GM21576 (cell line): ENCODE results near the gene GRM1.

ENCODE experiments used
- ATAC-seq: cut with Tn5 transposase; IDR thresholded peaks from one replicate; pipeline ENCODE4 v1.9.1; 2021; ENCODE audit warnings: mild to moderate bottlenecking, moderate library complexity; ENCODE audit not compliant: unreplicated experiment

Gene GRM1

GRCh38 chr6:146310628-146311027 is 281.8 kb downstream of the GRM1 start:
- ATAC-seq = no peak

GRCh38 chr6:146311079-146311478 is 282.2 kb downstream of the GRM1 start:
- no peak for ATAC-seq

GRCh38 chr6:146312608-146313007 is 283.7 kb downstream of the GRM1 start:
- ATAC-seq = no peak

GRCh38 chr6:146315381-146316174 is 286.7 kb downstream of the GRM1 start:
- no peak for ATAC-seq

GRCh38 chr6:146316175-146316495 is 287.3 kb downstream of the GRM1 start:
- ATAC-seq = no peak

- no peak for ATAC-seq
Observed at GRCh38 chr6:146331013-146331412, 302.2 kb downstream of the GRM1 start.

- no peak for ATAC-seq
Observed at GRCh38 chr6:146335336-146335735, 306.5 kb downstream of the GRM1 start.

- no peak for ATAC-seq
Observed at GRCh38 chr6:146336191-146336590, 307.3 kb downstream of the GRM1 start.

GRCh38 chr6:146337376-146337775 is 308.5 kb downstream of the GRM1 start:
- no peak for ATAC-seq

GRCh38 chr6:146339716-146340115 is 310.9 kb downstream of the GRM1 start:
- ATAC-seq = no peak

- no peak for ATAC-seq
Observed at GRCh38 chr6:146341493-146342230, 312.8 kb downstream of the GRM1 start.

- no peak for ATAC-seq
Observed at GRCh38 chr6:146345598-146345997, 316.7 kb downstream of the GRM1 start.

GRCh38 chr6:146347090-146347489 is 318.2 kb downstream of the GRM1 start:
- no peak for ATAC-seq

- no peak for ATAC-seq
Observed at GRCh38 chr6:146347690-146348089, 318.8 kb downstream of the GRM1 start.

GRCh38 chr6:146351018-146351417 is 322.2 kb downstream of the GRM1 start:
- no peak for ATAC-seq

- no peak for ATAC-seq
Observed at GRCh38 chr6:146352163-146352562, 323.3 kb downstream of the GRM1 start.

- no peak for ATAC-seq
Observed at GRCh38 chr6:146354451-146354850, 325.6 kb downstream of the GRM1 start.

GRCh38 chr6:146355521-146356100 is 326.7 kb downstream of the GRM1 start:
- no peak for ATAC-seq

GRCh38 chr6:146357578-146358430 is 328.9 kb downstream of the GRM1 start:
- ATAC-seq = peak; percentile 72

GRCh38 chr6:146358431-146359046 is 329.7 kb downstream of the GRM1 start:
- ATAC-seq = no peak

- ATAC-seq = no peak
Observed at GRCh38 chr6:146359131-146359530, 330.3 kb downstream of the GRM1 start.
